ENCODE measurements around the gene POU2AF3.

Gene POU2AF3

DNA sequence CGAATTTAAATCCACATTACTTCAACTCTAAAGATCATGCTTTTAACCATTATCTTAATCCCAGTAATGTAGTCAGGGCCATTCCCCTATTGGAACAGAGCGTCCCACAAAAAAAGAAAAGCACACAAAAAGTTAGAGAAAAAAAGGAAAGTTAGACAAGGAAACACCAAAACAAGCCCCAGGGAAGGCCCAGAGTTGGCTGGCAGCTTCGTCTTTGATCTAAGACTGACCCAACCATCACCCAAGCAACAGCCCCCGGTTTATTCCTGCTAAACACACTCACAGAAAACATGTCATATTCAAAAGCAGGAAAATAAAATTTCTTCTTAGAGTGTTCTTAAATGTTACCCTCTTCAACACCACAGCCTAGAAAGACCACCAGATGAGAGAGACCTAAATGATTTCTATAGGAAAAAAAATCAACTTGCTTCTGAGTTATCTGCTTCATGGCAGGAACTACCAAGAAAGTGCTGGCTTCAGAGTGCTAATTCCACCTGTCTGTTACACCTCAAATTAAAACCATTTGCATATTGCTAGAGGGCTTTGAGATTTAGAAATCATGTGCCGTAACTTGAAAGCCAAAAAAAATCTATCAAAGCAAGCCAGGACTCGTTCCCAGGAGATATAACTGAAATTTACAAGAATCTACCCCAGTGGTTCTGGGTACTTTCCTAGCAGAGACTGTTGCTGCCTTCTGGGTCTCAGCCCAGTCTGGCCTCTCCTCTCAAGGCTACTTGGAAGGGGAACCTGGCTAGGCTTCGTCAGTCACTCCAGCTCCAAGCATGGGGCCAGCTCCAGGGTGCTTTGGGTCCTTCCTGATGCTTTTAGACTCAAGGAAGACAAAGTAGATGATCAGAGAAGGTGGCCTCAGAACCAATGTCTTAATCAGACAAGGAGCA is 31.2 kb downstream of the POU2AF3 start:
- no peak for FAIRE-seq

GRCh38 chr11:111330234-111330893 is 32.0 kb downstream of the POU2AF3 start:
- no peak for FAIRE-seq

- no peak for FAIRE-seq
Observed at GRCh38 chr11:111331711-111332479, 33.5 kb downstream of the POU2AF3 start.

- no peak for FAIRE-seq
Observed at GRCh38 chr11:111334532-111335502, 36.5 kb downstream of the POU2AF3 start.

DNA sequence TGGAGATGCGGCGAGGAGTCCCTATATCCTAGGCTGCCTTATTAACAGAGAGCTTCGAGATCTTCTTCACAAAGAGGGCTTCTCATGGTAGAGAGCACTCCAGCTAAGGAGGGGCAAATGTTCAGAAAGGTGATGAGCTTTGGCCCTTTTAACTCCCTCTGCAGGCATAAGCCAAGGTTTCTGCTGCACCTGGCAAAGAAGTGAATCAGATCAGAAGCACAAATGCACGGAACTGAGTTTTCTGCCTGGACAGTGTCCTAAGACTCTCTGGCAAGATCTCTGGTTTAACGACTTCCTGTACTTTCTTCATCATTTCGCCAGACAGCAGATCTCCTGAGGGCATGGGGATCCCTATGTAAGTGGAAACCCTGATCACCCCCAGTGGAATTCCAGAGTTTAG is 37.2 kb downstream of the POU2AF3 start:
- no peak for FAIRE-seq

DNA sequence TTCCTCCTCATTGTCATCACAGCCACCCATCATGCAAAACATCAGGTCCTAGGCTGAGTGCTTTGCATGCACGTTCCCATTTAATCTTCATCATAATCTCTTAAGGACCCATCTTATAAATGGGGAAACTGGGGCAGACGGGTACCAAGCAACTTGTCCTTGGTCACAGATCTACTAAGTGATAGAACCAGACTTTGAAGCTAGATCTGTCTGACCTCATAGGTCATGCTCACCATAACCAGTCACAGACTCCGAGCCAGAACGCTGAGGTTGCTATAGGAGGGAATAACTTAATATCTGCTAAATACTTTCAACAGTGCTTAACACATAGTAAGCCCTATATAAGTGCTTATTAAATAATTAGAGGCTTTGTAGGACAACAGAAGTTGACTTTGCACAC is 37.7 kb downstream of the POU2AF3 start:
- FAIRE-seq, result no peak

DNA sequence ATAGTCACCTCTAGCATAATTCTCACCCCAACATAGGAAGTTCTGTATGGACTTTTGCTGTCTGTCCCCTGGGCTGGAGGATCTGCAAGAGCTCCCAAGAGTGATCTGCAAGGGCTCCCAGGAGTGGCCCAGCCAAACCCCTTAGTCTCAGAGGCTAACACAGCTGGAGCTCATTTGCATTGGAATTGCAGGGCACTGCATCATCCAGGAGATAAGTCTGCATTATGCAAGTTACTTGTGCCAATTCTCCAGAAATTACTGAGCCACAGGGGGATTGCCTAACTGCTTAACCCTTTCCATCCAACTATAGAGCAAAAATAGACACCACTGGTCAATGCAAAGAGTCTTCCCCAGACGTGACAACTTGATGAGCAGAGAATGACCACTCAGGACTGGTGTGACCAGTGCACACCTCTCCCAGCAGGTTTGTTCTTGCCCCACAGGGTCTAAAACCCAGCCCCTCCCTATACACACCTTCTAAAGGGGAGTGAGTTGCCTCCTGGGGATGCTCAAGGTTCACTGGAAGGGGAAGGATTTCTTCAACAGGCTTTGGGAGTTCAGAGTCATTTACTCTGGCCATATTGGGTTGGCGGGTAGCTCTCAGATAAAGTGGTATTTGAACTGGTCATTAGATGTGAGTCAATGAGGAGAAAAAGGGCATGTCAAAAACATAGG is 38.4 kb downstream of the POU2AF3 start:
- no peak for FAIRE-seq

GRCh38 chr11:111339758-111340388 is 41.5 kb downstream of the POU2AF3 start:
- no peak for FAIRE-seq

DNA sequence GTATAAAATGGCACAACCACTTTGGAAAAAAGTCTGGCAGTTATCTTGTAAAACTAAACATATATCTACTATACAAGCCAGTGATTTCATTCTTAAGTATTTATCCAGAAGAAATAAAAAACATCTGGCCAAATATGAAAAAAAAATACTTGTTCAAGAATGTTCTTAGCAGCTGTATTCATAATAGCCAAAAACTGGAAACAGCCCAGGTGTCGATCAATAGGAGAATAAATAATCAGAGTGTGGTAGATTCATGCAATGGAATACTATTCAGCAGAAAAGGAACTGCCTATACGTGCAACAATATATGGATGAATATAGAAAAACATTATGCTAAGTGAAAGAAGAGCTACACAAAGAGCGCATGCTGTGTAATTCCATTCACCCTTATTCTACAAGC is 44.0 kb downstream of the POU2AF3 start:
- FAIRE-seq, result no peak

- no peak for FAIRE-seq
Observed at GRCh38 chr11:111344032-111344431, 45.7 kb downstream of the POU2AF3 start.

DNA sequence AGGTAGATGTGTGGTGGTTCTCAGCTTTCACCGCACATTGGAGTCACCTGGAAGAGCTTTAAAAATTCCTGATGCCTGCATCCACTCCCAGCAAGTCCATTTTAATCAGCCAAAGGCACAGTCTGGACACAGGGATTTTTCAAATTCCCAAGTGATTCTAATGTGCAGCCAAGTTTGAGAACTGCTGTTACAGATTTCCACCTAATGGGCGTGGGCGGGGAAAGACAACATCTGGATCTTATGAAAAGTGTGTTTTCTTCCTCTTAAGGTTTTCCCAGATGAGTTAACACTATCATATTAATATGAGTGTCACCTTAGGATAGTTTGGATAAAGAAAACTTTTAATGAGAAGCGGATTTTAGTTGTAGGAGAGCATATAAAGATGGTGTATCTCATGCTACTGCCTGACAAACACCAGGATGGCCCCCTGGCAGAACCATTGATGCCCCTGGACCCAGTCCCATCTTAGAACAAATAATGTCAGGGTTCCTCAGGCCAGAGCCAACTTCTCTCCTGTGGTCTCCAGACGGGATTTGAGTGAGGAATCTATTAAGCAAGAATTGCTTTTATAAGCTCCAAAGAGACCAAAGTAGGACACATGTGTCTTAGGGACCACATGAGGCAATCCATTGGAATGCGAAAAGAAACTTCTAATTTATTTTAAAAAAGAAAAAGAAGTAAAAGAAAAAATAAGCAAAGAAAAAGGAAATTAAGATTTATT is 48.8 kb downstream of the POU2AF3 start:
- FAIRE-seq, result no peak

DNA sequence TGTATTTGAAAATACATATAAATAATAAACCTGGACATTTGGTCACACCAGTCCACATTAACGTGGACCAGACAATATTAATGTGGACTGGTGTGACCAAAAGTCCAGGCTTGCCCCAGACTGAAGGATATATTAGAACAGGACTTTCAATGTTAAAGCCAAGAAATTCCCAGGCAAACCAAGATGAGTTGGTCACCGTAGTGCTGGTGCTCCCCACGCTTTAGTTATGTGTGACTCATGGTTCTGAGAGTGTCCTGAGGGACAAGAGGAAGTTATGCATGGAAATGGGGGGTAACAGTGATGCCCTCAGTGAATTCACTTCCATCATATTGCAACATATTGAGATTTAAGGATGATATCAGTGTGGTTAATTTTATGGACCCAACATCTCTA is 49.4 kb downstream of the POU2AF3 start:
- FAIRE-seq, result no peak

DNA sequence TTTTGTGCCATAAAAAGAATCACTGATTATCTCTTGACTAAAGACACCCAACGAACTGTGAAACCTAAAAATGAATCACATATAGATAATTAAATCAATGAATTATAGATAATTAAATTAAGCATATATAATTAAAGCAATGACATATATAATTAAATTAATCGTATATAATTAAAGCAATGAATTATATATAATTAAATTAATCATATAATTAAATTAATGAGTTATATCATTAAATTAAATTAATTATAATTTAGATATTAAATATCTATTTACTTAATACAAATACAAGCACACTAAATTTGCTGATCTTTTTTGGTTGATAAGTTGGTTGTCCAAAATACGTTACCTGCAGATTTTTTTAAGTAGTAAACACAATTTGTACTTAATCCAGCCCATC is 49.8 kb downstream of the POU2AF3 start:
- FAIRE-seq, result peak; percentile 82

DNA sequence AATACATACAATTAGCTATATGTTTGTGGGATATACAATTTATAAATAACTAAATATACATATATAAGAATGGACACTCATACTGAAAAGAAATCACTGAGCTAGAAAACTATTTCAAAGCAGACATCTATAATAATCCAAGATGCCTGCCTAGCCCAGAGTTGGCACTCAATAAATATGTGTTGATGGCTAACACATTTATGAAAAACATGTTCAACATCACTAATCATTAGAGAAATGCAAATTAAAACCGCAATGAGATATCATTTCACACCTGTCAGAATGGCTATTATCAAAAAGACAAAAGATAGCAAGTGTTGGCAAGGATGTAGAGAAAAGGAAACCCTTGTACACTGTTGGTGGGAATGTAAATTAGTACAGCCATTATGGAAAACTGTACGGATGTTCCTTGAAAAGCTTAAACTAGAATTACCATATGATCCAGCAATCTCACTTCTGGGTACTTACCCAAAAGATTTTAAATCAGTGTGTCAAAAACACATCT is 50.9 kb downstream of the POU2AF3 start:
- FAIRE-seq, result no peak

DNA sequence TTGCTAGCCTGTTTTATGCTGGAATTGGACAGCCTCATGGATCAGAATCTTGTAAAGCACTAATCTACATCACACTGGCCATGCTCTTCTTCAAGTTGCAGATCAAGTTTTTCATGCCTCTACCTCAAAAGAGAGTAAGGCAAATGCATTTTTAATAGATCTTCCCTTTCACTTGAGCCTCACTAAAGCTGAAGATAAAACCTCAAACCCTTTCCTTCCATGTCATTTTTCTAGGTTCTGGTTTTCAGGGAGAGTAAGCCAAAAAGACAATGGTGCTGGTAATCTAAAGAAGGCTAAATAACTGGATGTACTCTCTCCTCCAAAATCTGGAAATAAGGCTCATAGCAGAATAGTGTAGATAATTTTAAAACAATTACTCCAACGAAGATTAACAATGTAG is 52.5 kb downstream of the POU2AF3 start:
- FAIRE-seq, result no peak

DNA sequence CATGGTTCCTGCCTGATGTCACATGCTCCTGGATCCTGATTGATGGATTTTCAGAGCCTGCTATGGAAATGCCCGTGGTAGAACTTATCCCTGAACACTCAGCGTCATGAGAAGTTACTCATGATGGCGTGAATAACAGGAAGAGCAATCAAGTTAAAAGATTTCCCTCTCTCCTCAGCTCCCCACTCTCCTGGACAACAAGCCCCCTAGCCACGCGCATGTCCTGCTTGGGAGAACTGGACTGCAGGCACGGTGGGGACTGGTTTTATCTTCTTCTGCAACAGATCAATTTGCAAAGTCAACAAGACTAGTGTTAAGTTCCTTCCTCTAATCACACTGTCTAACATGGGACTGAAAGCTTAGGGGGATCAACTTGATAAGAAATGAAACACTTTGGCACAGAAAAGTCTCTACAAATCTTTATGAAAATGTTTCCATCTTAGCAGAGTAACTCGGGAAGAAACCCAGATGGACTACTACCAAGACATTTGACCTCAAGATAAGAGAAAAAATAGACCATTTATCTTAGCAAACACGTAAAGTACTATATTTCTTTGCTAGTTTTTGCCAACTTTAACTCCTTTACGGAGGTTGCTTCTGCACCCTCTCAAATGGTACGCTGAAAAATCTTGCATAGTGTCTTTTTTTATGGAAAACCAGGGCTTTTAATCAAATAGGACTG is 53.2 kb downstream of the POU2AF3 start:
- FAIRE-seq, result no peak

GRCh38 chr11:111352231-111352746 is 53.9 kb downstream of the POU2AF3 start:
- FAIRE-seq, result no peak

- no peak for FAIRE-seq
Observed at GRCh38 chr11:111352935-111353710, 54.8 kb downstream of the POU2AF3 start.
